ENCODE measurements around the gene CDC14C.

DNA sequence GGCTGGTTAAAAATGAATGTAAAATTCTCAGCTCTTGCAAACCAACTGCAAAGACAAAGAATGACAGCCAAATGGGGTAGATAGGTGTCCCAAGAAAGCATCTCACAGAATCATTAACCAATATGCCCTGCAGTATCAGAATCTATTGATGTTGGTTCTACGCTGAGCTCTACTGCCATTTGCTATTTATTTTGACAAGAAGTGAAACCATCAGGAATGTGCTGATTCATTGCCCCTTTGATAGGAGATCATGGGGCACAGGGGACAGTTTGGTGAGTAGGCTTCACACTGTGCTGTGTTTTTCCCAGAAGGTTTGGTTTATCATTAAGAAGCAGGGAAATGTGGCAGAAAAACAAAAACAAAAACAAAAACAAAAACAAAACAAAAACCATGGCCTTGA lies 19.4 kb upstream of the CDC14C start:
- TF ChIP-seq, protein P1, sequence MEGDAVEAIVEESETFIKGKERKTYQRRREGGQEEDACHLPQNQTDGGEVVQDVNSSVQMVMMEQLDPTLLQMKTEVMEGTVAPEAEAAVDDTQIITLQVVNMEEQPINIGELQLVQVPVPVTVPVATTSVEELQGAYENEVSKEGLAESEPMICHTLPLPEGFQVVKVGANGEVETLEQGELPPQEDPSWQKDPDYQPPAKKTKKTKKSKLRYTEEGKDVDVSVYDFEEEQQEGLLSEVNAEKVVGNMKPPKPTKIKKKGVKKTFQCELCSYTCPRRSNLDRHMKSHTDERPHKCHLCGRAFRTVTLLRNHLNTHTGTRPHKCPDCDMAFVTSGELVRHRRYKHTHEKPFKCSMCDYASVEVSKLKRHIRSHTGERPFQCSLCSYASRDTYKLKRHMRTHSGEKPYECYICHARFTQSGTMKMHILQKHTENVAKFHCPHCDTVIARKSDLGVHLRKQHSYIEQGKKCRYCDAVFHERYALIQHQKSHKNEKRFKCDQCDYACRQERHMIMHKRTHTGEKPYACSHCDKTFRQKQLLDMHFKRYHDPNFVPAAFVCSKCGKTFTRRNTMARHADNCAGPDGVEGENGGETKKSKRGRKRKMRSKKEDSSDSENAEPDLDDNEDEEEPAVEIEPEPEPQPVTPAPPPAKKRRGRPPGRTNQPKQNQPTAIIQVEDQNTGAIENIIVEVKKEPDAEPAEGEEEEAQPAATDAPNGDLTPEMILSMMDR (IDR thresholded peaks at IDR 0.05): no peak
- TF ChIP-seq POLR2A (IDR thresholded peaks at IDR 0.05): no peak
